ENCODE data around the gene KLHL22.
A peak's percentile ranks its signal among the peaks of the same experiment; 100 is the strongest.

The KLHL22 gene

DNA sequence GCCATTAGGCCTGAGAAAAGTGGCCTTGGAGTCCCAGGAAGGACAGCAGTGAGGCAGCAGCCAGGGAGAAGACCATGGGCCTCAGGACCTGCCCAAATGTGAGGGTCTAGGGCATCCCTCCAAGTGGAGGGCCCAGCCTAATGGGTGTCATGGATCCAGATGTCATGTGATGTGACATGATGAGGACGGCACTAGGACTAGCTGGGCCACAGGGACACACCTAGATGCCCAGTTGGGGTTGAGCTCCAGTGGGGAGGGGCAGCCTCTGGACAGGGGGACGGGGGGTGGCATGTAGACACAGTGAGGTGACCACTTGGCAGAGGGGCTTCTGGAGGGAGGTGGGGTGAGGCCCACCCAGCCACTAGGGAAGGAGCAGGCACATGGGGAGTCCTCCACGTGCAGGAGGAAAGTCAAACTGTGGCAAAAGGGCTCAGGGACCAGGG lies 63.3 kb downstream of the KLHL22 start:
- no peak for DNase-seq (ENCODE audit: low spot score)

DNA sequence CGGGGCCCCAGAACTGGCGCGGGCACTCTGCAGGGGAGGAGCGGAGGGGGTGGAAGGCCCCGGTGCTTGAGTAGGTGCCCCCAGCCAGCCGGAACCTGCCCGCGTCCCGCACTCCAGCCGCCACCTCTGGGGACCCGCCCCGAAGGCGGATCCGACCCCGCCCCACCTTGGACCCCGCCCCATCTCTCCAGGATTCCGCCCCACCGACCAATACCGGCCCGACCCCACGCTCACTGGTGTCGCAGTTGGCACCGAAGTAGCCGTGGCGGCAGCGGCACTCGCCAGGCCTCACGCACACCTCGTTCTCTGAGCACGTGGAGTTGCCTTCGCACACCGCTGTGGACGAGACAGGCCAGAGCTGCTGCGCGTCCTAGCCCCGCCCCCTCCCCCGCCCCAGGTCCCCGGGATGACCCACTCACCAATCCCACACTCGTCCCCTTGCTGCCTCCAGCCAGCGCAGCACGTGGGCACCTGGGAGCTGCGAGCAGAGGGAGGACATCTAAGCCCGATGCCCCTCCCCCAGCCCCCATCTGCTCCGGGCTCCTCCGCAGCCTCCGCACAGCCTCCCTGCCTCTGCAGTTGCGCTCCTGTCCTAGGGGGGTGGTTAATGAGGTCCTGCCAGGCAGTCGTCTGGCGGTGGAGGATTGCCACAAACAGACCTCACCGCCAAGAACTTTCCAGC lies 63.9 kb downstream of the KLHL22 start:
- no peak for DNase-seq (ENCODE audit: low spot score)

DNA sequence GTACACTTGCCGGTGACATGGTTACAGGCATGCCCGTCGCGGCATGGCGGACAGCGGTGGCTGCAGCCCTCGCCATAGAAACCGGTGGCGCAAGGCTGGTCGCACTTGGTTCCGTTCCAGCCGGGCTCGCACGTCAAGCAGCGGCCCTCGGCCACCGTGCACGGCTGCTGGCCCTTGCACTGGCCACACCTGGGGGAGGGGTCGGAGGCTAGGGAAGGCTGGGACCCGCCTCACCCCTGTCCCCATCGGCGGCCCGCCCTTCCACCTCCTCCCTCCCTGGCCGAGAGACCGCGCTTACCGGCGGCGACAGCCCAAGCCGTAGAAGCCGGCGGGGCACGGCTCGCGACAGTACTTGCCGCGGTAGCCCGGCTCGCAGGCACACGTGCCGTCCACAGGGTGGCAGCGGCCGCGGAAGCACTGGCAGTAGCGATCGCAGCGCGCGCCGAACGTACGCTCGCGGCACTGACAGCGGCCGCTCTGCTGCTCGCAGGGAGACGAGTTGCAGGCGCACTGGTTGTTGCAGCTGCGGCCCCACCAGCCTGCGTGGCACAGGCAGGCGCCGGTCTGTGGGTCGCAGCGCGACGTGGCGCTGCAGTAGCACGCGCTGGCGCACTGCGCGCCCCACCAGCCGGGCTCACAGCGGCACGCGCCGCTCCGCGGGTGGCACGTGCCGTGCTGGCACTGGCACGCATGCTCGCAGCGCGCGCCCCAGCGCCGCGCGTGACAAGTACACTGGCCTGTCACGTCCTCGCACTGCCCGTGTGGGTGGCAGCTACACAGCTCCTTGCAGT lies 64.7 kb downstream of the KLHL22 start:
- DNase-seq (ENCODE audit: low spot score) = no peak

- DNase-seq (ENCODE audit: low spot score) = no peak
Observed at GRCh38 chr22:20430101-20430719, 65.4 kb downstream of the KLHL22 start.

DNA sequence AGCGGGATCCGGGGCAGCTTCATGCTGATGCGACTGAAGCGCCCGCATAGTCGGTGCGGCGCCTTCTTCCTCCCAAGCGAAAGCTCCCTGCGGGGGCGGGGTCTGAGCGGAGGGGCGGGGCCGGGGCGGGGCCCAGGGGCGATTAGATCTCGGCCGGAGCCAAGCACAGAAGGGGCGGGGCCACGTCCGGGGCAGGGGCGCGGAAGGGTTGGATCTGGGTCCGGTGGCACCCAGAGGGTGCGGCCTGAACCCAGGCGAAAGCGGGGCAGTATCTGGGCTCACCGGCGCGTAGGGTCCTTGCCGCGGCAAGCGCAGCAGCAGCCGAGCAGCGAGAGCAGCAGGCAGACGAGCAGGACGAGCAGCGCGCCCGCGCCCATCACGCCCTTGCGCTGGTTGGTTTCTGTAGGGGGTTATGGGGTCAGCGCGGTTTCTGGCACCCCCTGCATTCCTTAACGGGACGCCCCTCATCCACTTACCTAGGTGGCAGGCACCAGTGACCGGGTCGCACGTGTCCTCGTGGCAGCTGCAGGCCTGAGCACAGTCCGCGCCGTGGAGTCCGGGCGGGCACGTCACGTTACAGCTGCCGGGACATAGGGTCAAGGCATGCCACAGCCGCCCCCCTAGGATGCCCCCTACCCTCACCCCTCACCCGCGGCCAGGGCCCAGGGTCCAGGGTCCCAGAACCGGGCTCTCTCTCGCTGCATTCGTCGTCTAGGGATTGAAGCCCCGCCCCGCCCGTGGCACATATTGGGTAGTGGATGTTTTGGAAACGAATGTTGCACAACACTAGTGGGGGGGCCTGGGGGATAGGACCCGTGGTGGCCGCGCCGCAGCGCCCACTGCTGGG lies 66.1 kb downstream of the KLHL22 start:
- no peak for DNase-seq (ENCODE audit: low spot score)

DNA sequence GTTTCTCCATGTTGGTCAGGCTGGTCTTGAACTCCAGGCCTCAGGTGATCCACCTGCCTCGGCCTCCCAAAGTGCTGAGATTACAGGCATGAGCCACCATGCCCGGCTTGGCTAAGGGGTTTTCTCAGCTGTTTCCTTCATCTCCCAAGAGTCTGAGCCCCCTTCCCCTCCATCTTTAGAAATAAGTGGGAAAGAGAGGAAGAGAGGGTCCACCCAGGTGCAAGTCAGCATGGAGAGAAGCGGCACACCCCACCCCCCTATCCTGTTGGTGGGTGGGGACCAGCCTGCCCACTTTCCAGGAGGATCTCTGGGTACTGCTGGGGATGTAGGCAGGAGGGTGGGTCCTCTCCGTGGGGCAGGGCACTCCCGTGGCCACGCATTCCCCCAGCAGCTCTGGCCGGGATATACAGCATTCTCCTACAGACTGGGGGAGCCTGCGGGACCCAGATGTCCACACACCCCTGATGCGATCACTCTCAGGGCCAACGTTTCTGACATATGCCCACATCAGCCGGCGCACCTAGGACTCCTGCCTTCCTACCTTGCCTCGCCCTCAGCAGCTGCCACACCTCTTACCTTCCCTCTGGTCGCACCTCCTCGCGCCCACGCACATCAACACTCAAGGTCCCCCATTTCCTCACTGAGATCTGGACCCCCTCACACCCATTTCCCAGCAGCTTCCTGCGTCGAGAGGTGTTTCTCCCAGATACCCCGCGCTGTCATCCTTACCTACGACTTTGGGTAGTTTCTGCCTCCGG lies 66.9 kb downstream of the KLHL22 start:
- DNase-seq (ENCODE audit: low spot score) = no peak

- DNase-seq (ENCODE audit: low spot score) = no peak
Observed at GRCh38 chr22:20427945-20428417, 67.6 kb downstream of the KLHL22 start.

GRCh38 chr22:20427104-20427944 lies 68.3 kb downstream of the KLHL22 start:
- DNase-seq (ENCODE audit: low spot score) = no peak

GRCh38 chr22:20426259-20426615 lies 69.4 kb downstream of the KLHL22 start:
- no peak for DNase-seq (ENCODE audit: low spot score)

DNA sequence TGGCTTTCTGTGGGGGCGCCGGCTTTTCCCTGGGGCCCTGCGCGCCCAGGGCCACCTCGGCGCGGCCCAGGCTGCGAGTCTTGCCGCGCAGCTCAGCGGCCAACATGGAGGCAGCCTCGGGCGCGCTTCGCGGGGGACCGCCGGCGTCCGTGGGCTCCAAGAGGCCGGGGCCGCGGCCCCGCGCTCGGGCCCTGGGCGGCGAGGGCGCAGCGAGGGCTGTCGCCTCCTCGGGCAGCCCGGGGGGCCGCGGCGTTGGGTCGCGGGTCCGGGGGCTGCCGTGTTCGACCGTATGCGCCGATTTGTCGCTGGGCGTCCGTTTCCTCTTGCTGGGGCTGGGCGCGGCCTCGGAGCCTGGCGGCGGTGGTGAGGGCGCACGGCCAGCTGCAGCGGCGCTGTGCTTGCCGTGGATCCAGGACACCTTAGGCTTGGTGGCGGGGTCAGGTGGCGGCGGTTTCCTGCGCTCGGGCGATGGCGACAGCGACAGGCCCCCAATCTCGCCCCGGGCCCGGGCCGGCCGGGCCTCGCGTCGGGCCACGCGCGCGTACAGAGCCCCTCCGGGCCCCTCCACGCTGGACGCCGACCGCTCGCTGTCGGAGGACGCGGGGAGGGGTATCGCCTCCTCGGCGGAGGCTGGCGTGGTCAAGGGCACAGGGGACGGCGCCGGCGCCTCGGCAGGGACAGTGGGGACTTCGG lies 69.9 kb downstream of the KLHL22 start:
- no peak for DNase-seq (ENCODE audit: low spot score)

GRCh38 chr22:20424932-20425565 lies 70.5 kb downstream of the KLHL22 start:
- DNase-seq (ENCODE audit: low spot score) = no peak

- DNase-seq (ENCODE audit: low spot score) = no peak
Observed at GRCh38 chr22:20424568-20424931, 71.0 kb downstream of the KLHL22 start.

DNA sequence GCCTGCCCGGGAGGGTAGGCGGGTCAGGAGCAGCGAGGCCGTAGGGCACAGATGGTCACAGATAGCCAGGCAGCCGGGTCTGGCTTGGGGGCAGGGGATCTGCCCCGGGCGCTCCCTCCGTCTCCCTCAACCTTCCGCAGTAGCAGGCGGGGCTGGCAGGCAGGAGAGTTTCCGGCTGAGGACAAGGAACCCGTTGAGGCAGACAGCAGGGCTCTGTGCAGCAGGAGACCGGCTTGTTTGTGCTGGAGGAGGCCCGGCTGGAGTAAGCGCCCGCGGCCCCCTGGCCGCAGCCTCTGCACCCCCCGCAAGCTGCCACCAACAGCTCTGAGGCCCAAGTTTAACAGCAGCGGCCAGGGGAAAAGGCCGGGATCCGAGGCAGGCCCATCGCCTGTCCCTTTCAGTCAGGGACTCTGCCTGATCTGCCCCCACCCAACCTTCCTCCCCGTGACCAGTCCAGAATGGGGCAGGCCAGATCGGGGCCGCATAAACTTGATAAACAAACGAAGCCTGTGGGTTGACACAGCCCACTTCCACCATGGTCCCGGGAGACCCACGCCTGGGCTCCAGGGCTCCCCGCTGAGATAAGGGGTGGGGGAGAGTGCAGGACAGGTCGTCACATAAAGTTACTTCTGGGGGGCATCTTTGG lies 71.6 kb downstream of the KLHL22 start:
- DNase-seq (ENCODE audit: low spot score) = peak; percentile 59

DNA sequence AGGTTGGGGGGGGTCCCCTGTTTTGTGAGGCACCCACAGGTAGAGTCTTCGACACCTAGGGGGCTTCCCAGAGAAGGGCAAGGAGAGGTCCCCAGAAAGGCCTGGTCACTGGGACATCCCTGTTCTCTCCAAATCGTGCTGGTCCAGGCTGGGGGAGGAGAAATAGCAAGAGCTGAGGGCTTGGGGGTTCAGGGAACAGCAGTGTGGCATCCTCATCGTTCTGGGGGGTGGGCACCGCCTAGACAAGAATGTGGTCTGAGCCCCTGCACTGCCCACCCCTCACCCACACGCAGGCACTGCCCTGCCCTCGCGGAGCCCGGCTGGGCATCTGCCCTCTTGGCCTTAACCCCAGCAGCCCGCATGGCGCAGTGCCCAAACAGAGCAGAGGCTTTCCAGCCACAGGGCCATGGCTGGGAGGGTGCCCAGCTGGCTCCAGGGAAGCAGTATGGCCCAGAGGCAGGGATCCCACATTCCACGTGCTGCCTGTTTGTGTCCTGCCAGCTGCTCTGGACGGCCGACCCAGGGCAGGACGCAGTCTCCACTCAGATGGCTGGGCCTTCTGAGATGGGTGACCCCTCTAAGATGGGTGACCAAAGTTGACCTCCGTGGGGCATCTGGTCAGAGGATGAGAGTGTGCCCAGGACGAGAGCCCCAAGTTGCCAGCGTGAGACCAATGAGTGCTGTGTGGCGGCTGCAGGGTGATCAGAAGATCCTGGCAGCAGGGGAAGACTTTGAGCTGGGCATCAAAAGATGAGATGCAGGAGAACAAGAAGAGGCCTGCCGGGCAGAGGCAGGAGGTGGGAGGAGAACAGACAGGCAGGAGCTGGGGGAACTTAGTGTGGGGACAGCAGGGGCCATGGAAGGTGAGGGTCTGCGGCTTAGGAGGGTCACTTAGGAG lies 72.3 kb downstream of the KLHL22 start:
- peak; percentile 91 for DNase-seq (ENCODE audit: low spot score)

- no peak for DNase-seq (ENCODE audit: low spot score)
Observed at GRCh38 chr22:20422271-20423007, 73.2 kb downstream of the KLHL22 start.

DNA sequence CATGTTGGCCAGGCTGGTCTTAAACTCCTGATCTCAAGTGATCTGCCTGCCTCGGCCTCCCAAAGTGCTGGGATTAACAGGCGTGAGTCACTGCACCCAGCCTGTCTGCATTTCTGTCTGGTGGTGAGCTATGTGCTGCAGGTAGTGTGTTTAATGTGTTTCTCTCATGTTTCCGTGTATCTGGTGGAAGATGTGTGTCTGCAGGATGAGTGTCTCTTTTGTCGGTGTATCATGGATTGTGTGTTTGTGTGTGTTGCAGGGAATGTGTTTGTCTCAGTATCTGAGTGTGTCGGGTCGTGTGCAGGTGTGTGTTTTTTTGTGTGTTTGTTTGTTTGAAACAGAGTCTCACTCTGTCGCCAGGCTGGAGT lies 74.1 kb downstream of the KLHL22 start:
- no peak for DNase-seq (ENCODE audit: low spot score)

- no peak for DNase-seq (ENCODE audit: low spot score)
Observed at GRCh38 chr22:20420157-20420842, 75.3 kb downstream of the KLHL22 start.
